A549 (cell line): Measurements from ENCODE around the gene ASPA. TPM values are rescaled to one million over a fixed set of nuclear protein-coding genes. Genes with fewer than 3 reads are reported as not detected.

Experiments used
- ATAC-seq, 2 experiments: fragments of 200-7000 bp in 1 of 2; fragments of >200 bp in 1 of 2; cut with Nextera tagmentation in 1 of 2; cut with Tn5 transposase in 1 of 2; 3 replicates each; pipeline versions ENCODE4 v1.8.0 to v1.9.1; 2018 to 2020; ENCODE audit warnings: mild to moderate bottlenecking in 1 of 2, moderate library complexity in 1 of 2
- CTCF ChIA-PET: fragments of 300-600 bp; sonication (Branson Sonifier 250); formaldehyde crosslinking; extraction: SDS; loops from one replicate; lab custom pipeline; 2021; ENCODE audit warnings: antibody characterized with exemption, inconsistent platforms; lab: Yijun Ruan, JAX
- POLR2A ChIA-PET: fragments of 350-600 bp; formaldehyde crosslinking; extraction: SDS; loops from one replicate; lab custom pipeline; 2021; ENCODE audit warnings: antibody characterized with exemption, inconsistent platforms; lab: Yijun Ruan, JAX
- DNase-seq, 2 experiments: peaks; one replicate each; pipeline versions ENCODE4 v3.0.0 to v3.0.0-alpha.2; 2011 to 2016; ENCODE audit warnings: low read depth in 1 of 2, low spot score in 1 of 2
- FAIRE-seq: peaks from 2 replicates; lab custom pipeline; 2011; peaks lifted over from hg19 to GRCh38; lab: Jason Lieb, UNC
- H3K27ac ChIP-seq, 2 experiments: fragments of >200 bp; sonication (Bioruptor Twin); formaldehyde crosslinking; 3 replicates each; pipeline ENCODE4 v1.5.1; 2016 to 2017
- H3K4me1 ChIP-seq: fragments of >200 bp; sonication (Bioruptor Twin); formaldehyde crosslinking; 3 replicates; pipeline ENCODE4 v1.6.1; 2016
- H3K4me2 ChIP-seq: fragments of >200 bp; sonication (Bioruptor Twin); formaldehyde crosslinking; 3 replicates; pipeline ENCODE4 v1.6.1; 2016
- H3K4me3 ChIP-seq: fragments of >200 bp; sonication (Bioruptor Twin); formaldehyde crosslinking; 3 replicates; pipeline ENCODE4 v1.5.1; 2016
- H3K9me3 ChIP-seq: fragments of >200 bp; sonication (Bioruptor Twin); formaldehyde crosslinking; 3 replicates; pipeline ENCODE4 v1.6.1; 2016
- ATOH8 ChIP-seq: fragments of 250-450 bp; sonication (Bioruptor Pico); IDR thresholded peaks from 2 replicates; pipeline ENCODE4 v1.5.0; 2020; ENCODE audit warnings: low read depth, mild to moderate bottlenecking, moderate library complexity
- BCL3 ChIP-seq: fragments of >200 bp; sonication (Bioruptor Twin); formaldehyde crosslinking; IDR thresholded peaks from 3 replicates; pipeline ENCODE4 v1.6.1; 2016
- CHD2 ChIP-seq: fragments of 150-350 bp; IDR thresholded peaks from 2 replicates; pipeline ENCODE4 v1.6.1; 2014; ENCODE audit warnings: low read length; ENCODE audit not compliant: partially characterized antibody
- E2F6 ChIP-seq: IDR thresholded peaks from 2 replicates; pipeline ENCODE4 v1.6.1; 2012; ENCODE audit warnings: low read depth, borderline replicate concordance
- HOXB13 ChIP-seq: fragments of 250-450 bp; sonication (Bioruptor Pico); IDR thresholded peaks from 2 replicates; pipeline ENCODE4 v1.5.0; 2020; ENCODE audit warnings: low read depth, mild to moderate bottlenecking, moderate library complexity
- NPAS2 ChIP-seq: fragments of 250-450 bp; sonication (Bioruptor Pico); IDR thresholded peaks from 2 replicates; pipeline ENCODE4 v1.8.0; 2022; ENCODE audit warnings: mild to moderate bottlenecking, moderate library complexity, borderline replicate concordance
- RAD21 ChIP-seq, 2 experiments: fragments of >200 bp in 1 of 2; sonication (Bioruptor Twin) in 1 of 2; formaldehyde crosslinking in 1 of 2; IDR thresholded peaks in 1 of 2; conservative IDR thresholded peaks in 1 of 2; 2 replicates in 1 of 2; 3 replicates in 1 of 2; pipeline ENCODE4 v1.6.1; 2012 to 2018; ENCODE audit warnings: inconsistent platforms in 1 of 2
- REST ChIP-seq: fragments of 200-600 bp; sonication (generic); IDR thresholded peaks from 2 replicates; pipeline ENCODE4 v1.6.1; 2016; ENCODE audit warnings: antibody characterized with exemption, mild to moderate bottlenecking, moderate library complexity
- RFX5 ChIP-seq: fragments of 450-650 bp; IDR thresholded peaks from 2 replicates; pipeline ENCODE4 v1.7.1; 2014; ENCODE audit warnings: antibody characterized with exemption, mild to moderate bottlenecking, moderate library complexity
- RNF2 ChIP-seq: fragments of 200-600 bp; sonication (generic); IDR thresholded peaks from 2 replicates; pipeline ENCODE4 v1.6.1; 2016; ENCODE audit warnings: low read depth, mild to moderate bottlenecking, antibody characterized with exemption, moderate library complexity, borderline replicate concordance
- SMC3 ChIP-seq: fragments of >200 bp; sonication (Bioruptor Twin); formaldehyde crosslinking; IDR thresholded peaks from 3 replicates; pipeline ENCODE4 v1.6.1; 2018; ENCODE audit warnings: inconsistent platforms
- SREBF2 ChIP-seq: fragments of 450-650 bp; IDR thresholded peaks from 2 replicates; pipeline ENCODE4 v1.6.1; 2014; ENCODE audit warnings: mild to moderate bottlenecking, moderate library complexity
- TP53 ChIP-seq: fragments of 250-450 bp; sonication (Bioruptor Pico); IDR thresholded peaks from 2 replicates; pipeline ENCODE4 v1.5.0; 2021; ENCODE audit warnings: mild to moderate bottlenecking, moderate library complexity
- USF2 ChIP-seq: fragments of 450-650 bp; IDR thresholded peaks from 2 replicates; pipeline ENCODE4 v1.6.1; 2014; ENCODE audit warnings: antibody characterized with exemption
- ZC3H11A ChIP-seq: fragments of 450-650 bp; IDR thresholded peaks from 2 replicates; pipeline ENCODE4 v1.6.1; 2014; ENCODE audit warnings: antibody characterized with exemption, mild to moderate bottlenecking
- ZFP36 ChIP-seq: fragments of 450-650 bp; IDR thresholded peaks from 2 replicates; pipeline ENCODE4 v1.6.1; 2014; ENCODE audit warnings: borderline replicate concordance; ENCODE audit not compliant: partially characterized antibody
- ZNF302 ChIP-seq: fragments of 250-450 bp; sonication (Bioruptor Pico); IDR thresholded peaks from 2 replicates; pipeline ENCODE4 v1.9.0; 2021; ENCODE audit warnings: inconsistent platforms, mild to moderate bottlenecking, moderate library complexity
- WGBS: methylation state at CpG from one replicate; pipeline ENCODE4 v1.1.6; 2017; ENCODE audit errors: missing lambda C conversion rate; 5-methylcytosine and 5-hydroxymethylcytosine counted together
- polyA plus RNA-seq, 4 experiments: library from polyadenylated mRNA; depleted of rRNA in 3 of 4; stranded (reverse); fragments of >200 nt; fragmentation: RNase III in 1 of 4; extraction: RNeasy Plus Mini Kit Qiagen cat#74134 plus additional on column Dnase treatment in 1 of 4; gene quantifications; 2 replicates in 3 of 4; 3 replicates in 1 of 4; pipeline ENCODE4 v1.2.3, GENCODE V29; 2011 to 2017

The ASPA gene
- polyA plus RNA-seq, 2 of the 4 experiments (the other 2 are of a cell fraction): not detected

- CTCF ChIA-PET: no interaction called here
- no peak for TF ChIP-seq CHD2
- TF ChIP-seq BCL3: no peak
- no peak for TF ChIP-seq ZC3H11A
- TF ChIP-seq TP53 (CRISPR knock-in tag): no peak
- TF ChIP-seq SMC3: no peak
- Histone ChIP-seq H3K4me3 (no peak overlapping the region), H3K9me3 (no peaks in the 10 kb centered on the region), H3K27ac (no peak overlapping the region), H3K4me1 (no peaks in the 10 kb centered on the region), H3K4me2 (no peak overlapping the region)
- 0% methylated on average over 1 of the region's 1 CpG for WGBS
- DNase-seq (no peak), FAIRE-seq (no peak), ATAC-seq (no peak)
- POLR2A ChIA-PET: no interaction called here
Observed at GRCh38 chr17:3438368-3438767, 37.4 kb upstream of the ASPA start.

GRCh38 chr17:3440451-3440850, 35.3 kb upstream of the ASPA start:
- TF ChIP-seq NPAS2 (CRISPR knock-in tag): no peak
- TF ChIP-seq ATOH8 (CRISPR knock-in tag): no peak
- no peak for TF ChIP-seq E2F6
- TF ChIP-seq SREBF2: no peak
- no peak for TF ChIP-seq REST
- TF ChIP-seq TP53 (CRISPR knock-in tag): no peak
- no peak for TF ChIP-seq USF2
- no peak for TF ChIP-seq RFX5
- no peak for TF ChIP-seq HOXB13
- no peak for TF ChIP-seq ZNF302 (CRISPR knock-in tag)
- no peak for TF ChIP-seq ZFP36
- no peak for TF ChIP-seq RAD21 (conservative IDR thresholded peaks at IDR 0.05 in 1 of 2, IDR thresholded peaks at IDR 0.05 in 1 of 2)
- TF ChIP-seq RNF2: no peak
- DNase-seq (no peak), ATAC-seq (no peak), FAIRE-seq (no peak)
- whole genome bisulfite sequencing: 4% methylated on average over 2 of the region's 2 CpGs
- no peaks in the 10 kb centered on the region for H3K4me1 ChIP-seq
- ChIA-PET CTCF (no interaction called here), POLR2A (no interaction called here)
- no peak overlapping the region for H3K4me2 ChIP-seq
- H3K27ac ChIP-seq: no peak overlapping the region
- H3K9me3 ChIP-seq: no peaks in the 10 kb centered on the region
- H3K4me3 ChIP-seq: no peak overlapping the region
